IPS-NIHi7 (cell line): Measurements from ENCODE around the gene SYNE2.

Experiments used
- DNase-seq: peaks from one replicate; pipeline ENCODE4 v3.0.0; 2012; ENCODE audit warnings: mixed read lengths; ENCODE audit errors: extremely low spot score

Gene SYNE2

GRCh38 chr14:64217834-64218233 lies 365.0 kb downstream of the SYNE2 start:
- no peak for DNase-seq

- DNase-seq = no peak
Measured at GRCh38 chr14:64218344-64219240, 365.8 kb downstream of the SYNE2 start.

DNA sequence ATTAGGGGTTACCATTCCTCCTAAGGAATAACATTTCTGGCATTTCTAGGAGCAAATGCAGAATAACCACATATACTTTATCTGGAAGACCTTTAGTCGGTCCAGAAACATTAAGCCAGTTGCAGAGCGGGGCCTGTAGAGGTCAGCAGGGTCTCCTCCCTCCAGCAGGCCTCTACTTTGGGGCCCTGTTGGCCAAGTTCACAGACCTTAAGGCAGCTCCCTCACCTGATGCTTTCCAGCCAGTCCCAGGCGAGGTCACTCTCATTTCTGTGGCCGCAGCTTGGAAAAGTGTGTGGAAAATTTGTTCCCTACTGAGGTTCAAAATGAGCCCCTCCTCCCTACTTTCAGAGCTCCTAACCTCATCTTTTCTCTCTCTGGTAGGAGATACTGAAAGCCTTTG lies 367.3 kb downstream of the SYNE2 start:
- no peak for DNase-seq

DNA sequence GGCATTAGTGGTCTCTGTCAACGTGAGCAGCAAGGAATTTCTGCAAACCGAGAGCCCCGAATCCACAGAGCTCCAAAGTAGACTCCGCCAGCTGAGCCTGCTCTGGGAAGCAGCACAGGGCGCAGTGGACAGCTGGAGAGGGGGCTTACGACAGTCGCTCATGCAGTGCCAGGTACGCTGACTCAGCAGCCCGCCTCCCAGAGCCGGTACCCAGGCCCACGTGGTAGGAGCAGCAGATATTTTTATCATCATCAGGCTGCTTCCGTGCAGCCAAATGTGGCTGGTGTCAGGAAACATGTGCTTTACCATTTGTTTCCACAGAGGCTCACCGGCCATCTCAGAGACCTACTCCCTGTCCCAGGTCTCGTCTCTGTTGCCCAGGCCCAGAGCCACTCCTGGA lies 367.7 kb downstream of the SYNE2 start:
- no peak for DNase-seq

- no peak for DNase-seq
Measured at GRCh38 chr14:64221391-64222003, 368.7 kb downstream of the SYNE2 start.

- DNase-seq = no peak
Measured at GRCh38 chr14:64225151-64225757, 372.4 kb downstream of the SYNE2 start.

GRCh38 chr14:64227856-64228255 lies 375.1 kb downstream of the SYNE2 start:
- no peak for DNase-seq

GRCh38 chr14:64229489-64229888 lies 376.7 kb downstream of the SYNE2 start:
- no peak for DNase-seq

DNA sequence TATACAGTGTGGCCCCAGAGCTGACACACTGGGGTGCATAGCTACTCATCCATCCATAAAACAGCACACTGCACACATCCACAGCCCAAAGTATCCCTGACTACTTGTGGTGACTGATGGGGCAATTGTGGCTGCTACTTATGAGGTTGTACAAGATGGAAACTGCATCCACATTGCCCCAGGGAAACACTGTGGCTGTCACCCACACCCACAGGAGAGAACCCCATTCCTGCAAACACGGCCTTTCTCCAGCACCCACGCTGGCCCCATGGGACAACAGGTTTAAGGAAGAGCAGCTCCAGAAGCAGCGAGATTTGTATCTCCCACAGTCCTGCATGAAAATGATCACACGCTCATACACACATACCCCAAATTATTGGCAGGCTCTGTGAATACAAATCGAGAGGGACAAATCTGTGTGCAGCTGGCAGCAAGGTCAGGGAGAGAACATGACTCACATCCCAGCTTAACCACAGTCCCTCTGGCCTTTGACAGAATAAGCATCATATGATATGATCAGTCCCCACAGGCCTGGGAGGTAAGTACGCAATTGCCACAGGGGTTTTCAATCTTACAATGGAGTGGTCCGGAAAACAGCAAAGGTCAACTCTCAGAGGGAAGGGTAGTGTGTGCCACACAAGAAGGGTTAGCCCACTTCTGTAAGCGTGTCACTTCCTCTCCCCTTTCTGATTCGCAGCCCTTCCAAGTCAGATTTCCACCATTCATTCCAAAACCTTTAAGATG lies 379.5 kb downstream of the SYNE2 start:
- no peak for DNase-seq

DNA sequence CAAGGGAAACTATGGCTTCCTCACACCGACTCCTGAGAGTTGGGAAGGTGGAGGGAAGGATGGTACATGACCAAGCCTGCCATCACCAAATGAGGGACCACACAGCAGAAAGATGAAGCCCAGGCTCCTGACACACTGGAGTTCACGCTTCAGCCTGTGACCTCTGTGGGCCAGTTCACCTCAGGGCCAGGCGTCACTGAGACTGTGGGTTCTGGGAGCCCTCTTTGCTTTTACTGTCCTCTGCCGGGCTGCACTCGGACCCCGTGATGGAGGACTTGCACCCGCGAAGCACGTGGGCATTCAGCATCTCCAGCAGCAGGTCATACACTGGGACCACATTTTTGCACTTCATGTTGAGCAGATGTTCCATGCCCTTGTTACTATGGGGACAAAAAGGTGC lies 380.1 kb downstream of the SYNE2 start:
- DNase-seq = no peak

GRCh38 chr14:64233531-64234190 lies 380.9 kb downstream of the SYNE2 start:
- no peak for DNase-seq

- DNase-seq = no peak
Measured at GRCh38 chr14:64234877-64235651, 382.3 kb downstream of the SYNE2 start.

DNA sequence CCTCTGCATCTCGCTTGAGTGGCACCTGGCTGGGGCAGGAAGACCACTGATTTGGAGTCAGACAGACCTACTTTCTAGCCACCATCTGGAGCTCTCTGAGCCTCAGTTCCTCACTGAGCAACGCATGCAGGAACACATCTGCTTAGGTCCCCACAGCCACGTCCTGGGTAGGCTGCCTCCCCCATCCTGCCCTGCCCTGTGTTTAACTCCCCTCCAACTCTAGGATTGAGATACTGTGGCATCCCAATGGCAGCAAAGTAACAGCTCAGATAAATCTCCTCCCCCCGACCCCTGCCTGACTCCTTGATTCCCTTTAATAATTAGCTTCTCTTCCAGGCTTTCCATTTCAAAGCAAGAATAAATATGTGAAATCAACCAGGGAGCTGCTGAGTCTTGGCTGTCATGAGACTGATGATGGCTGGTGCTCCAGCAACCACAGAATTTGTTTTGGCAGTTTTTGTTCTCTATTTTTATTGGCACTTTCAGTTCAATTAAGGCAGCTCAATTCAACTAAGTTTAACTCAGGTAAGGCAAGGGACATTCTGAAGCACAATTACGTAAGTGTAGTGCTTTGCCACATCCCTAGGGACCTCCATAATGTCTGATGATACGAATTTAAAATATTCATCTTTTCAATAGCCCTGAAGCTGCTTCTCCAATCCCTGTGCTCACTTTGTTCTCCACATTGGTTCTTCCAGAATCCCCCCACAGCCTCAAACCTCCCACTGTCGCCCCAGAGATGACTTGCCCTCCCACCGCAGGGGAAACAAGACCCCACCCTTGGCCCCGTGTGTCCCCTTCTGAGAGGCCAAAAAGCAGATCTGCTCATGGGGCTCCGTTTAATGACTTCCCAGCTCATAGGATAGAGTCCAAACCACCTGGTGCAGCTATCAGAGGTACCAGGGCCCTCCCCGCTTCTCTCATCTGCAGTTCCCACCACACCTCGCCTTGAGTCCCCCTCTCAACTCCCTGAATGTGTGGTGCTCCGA lies 383.1 kb downstream of the SYNE2 start:
- DNase-seq = no peak

DNA sequence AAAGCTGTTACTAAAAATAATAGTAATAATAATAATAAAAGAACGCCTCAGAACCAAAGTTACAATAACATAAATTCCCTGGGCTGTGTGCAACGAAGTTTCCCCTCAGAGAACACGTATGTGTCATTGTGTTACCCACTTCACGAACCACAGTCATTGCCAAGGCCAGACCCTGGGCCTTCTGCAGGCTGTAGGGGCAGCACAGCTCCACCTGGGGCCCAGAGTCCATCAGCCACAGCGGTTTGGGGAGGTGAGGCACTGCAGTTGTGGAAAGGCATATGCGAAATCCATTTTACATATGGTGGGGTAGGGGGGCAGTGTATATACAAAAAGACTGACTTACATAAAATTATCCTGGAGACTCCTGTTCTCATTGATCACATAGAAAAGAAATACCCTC lies 385.2 kb downstream of the SYNE2 start:
- DNase-seq = no peak

GRCh38 chr14:64238631-64239030 lies 385.8 kb downstream of the SYNE2 start:
- DNase-seq = no peak

DNA sequence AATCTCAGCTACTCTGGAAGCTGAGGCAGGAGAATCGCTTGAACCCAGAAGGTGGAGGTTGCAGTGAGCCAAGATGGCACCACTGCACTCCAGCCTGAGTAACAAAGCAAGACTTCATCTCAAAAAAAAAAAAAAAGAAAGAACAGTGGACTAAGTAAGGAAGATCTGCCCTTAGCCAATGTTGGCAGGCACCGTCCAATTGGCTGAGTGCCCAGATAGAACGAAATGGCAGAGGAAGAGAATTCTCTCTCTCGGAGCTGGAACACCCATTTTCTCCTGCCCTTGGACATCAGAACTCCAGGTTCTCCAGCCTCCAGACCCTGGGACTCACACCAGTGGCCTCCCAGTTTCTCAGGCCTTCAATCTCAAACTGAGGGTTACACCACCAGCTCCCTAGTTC lies 391.5 kb downstream of the SYNE2 start:
- DNase-seq = no peak

- DNase-seq = no peak
Measured at GRCh38 chr14:64245491-64245890, 392.7 kb downstream of the SYNE2 start.

GRCh38 chr14:64246688-64247087 lies 393.9 kb downstream of the SYNE2 start:
- no peak for DNase-seq

DNA sequence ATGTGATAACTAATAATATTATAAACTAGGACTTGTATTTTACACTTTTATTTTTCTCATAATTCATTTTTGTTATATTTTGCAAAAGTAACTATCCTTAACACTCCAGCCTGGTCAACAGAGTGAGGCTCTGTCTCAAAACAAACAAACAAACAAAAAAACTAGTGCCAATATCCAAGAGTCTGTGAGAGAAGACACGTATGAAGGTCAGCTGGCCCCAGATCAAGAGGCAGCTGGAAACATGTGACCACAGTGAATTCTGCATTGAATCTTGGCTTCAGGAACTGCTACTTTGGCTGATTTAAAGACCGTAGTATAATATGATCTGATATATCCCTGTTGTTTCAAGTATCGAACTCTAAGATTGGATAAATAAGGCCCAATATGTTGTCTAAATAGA lies 394.4 kb downstream of the SYNE2 start:
- DNase-seq = no peak

GRCh38 chr14:64248689-64249088 lies 395.9 kb downstream of the SYNE2 start:
- no peak for DNase-seq
